Thyroid gland (tissue), 4 donors: Measurements from ENCODE around the gene KRT75. TPM values are rescaled to one million over a fixed set of nuclear protein-coding genes. Genes with fewer than 3 reads are reported as not detected.
A peak's percentile ranks its signal among the peaks of the same experiment; 100 is the strongest.

Source experiments
- DNase-seq, 2 donors: peaks; one replicate each; pipeline ENCODE4 v3.0.0-alpha.2; 2019
- H3K27ac ChIP-seq, 3 donors: fragments of 200-600 bp; sonication (generic); 1 replicate in 2 of 3; 2 replicates in 1 of 3; pipeline ENCODE4 v1.5.1; 2016 to 2019; ENCODE audit warnings: mild to moderate bottlenecking in 1 of 3, moderate library complexity in 1 of 3
- H3K27me3 ChIP-seq: fragments of 200-600 bp; sonication (generic); one replicate; pipeline ENCODE4 v1.5.1; 2019
- H3K36me3 ChIP-seq, 2 donors: fragments of 200-600 bp; sonication (generic); one replicate each; pipeline ENCODE4 v1.5.1; 2016 to 2019
- H3K4me1 ChIP-seq, 2 donors: fragments of 200-600 bp; sonication (generic); one replicate each; pipeline ENCODE4 v1.5.1; 2017 to 2019
- H3K4me3 ChIP-seq, 3 donors: fragments of 200-600 bp; sonication (generic); replicated peaks in 1 of 3; 1 replicate in 2 of 3; 2 replicates in 1 of 3; pipeline ENCODE4 v1.5.1; 2016; ENCODE audit warnings: mild to moderate bottlenecking in 1 of 3
- H3K9me3 ChIP-seq: fragments of 200-600 bp; sonication (generic); one replicate; pipeline ENCODE4 v1.5.1; 2017
- POLR2A ChIP-seq, 2 donors: fragments of 450-650 bp; IDR thresholded peaks; one replicate each; pipeline ENCODE4 v1.6.1; 2017; ENCODE audit warnings: antibody characterized with exemption in 2 of 2, mild to moderate bottlenecking in 2 of 2, moderate library complexity in 1 of 2
- WGBS, 2 donors: methylation state at CpG; one replicate each; pipeline ENCODE4 v1.1.5; 2017; 5-methylcytosine and 5-hydroxymethylcytosine counted together
- intact Hi-C: fragments of 100-400 bp; cut with DNase I; formaldehyde crosslinking; loops from one replicate; pipeline ENCODE4 v1.15.1; 2023
- total RNA-seq, 4 donors: library from RNA; depleted of rRNA; stranded (reverse); fragments of >200 nt; gene quantifications; one replicate each; pipeline ENCODE4 v1.2.3, GENCODE V29; 2016
- TF ChIP-seq, protein P1 (sequence below), 6 experiments: fragments of 200-600 bp in 3 of 6; fragments of 450-650 bp in 3 of 6; sonication (generic) in 3 of 6; IDR thresholded peaks; one replicate each; pipeline ENCODE4 v1.5.1; 2016 to 2019; ENCODE audit warnings: antibody characterized with exemption in 6 of 6, mild to moderate bottlenecking in 2 of 6, inconsistent platforms in 1 of 6, moderate library complexity in 1 of 6

KRT75 gene
- total RNA-seq, 4 donors from 2014 or later: not detected

DNA sequence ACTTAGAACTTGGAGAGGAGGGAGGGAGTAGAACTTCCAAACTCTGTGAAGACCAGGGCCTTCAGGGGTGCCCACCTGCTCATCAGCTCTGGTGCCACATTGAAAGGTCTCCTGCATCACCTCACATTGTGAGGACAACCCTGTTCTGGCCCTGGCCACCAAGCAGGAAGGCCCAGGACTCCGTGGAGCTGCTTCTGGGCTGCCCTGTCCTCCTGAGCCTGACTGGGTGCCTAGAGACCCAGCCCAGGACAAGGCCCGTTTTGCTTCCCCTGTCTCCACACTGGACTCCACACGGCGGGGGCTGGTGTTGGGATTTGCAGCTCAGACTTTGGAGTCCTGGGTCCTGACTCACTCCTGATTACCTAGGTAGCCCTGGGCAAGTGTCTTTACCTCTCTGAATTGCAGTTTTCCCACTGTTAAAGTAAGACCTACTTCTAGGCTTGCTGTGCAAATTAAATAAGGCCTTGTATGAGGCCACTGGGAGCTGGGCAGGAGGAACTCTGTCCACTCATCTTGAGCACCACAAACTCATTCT, 15.5 kb downstream of the KRT75 start:
- WGBS, 2 donors: 95 to 96% methylated on average over 3 to 4 of the region's 4 CpGs
- TF ChIP-seq, protein P1, sequence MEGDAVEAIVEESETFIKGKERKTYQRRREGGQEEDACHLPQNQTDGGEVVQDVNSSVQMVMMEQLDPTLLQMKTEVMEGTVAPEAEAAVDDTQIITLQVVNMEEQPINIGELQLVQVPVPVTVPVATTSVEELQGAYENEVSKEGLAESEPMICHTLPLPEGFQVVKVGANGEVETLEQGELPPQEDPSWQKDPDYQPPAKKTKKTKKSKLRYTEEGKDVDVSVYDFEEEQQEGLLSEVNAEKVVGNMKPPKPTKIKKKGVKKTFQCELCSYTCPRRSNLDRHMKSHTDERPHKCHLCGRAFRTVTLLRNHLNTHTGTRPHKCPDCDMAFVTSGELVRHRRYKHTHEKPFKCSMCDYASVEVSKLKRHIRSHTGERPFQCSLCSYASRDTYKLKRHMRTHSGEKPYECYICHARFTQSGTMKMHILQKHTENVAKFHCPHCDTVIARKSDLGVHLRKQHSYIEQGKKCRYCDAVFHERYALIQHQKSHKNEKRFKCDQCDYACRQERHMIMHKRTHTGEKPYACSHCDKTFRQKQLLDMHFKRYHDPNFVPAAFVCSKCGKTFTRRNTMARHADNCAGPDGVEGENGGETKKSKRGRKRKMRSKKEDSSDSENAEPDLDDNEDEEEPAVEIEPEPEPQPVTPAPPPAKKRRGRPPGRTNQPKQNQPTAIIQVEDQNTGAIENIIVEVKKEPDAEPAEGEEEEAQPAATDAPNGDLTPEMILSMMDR (IDR thresholded peaks at IDR 0.05): no peak
- no peak for TF ChIP-seq POLR2A (IDR thresholded peaks at IDR 0.05)
- Histone ChIP-seq H3K27me3 (no peaks in the 10 kb centered on the region), H3K4me3 (no peak overlapping the region), H3K27ac (no peak overlapping the region), H3K4me1 (no peaks in the 10 kb centered on the region), H3K36me3 (no peaks in the 10 kb centered on the region), H3K9me3 (no peaks in the 10 kb centered on the region)
- DNase-seq: no peak
- intact Hi-C loops: no loop called here

DNA sequence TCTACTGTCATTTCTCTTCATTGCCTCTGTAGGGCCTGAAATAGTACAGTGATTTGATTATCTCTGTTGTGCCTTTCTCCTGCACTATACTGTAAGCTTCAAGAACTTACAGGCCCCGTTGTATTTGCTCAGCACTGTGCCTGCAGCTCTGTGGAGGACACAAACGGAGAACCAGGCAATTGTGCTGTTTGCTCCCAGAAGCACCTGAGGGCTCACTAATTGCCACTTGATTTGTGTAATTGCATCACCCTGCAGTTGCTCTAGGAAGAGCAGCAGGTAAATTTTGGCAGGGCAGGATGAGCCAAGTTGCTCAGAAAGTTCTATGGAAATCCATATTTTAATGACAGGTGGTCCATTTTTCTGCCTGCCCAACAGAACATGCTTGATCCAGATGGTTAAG, 16.4 kb downstream of the KRT75 start:
- Histone ChIP-seq H3K4me1 (no peaks in the 10 kb centered on the region), H3K27me3 (no peaks in the 10 kb centered on the region), H3K27ac (no peak overlapping the region), H3K9me3 (no peaks in the 10 kb centered on the region), H3K4me3 (no peak overlapping the region), H3K36me3 (no peaks in the 10 kb centered on the region)
- TF ChIP-seq, protein P1 (IDR thresholded peaks at IDR 0.05): no peak
- no peak for TF ChIP-seq POLR2A (IDR thresholded peaks at IDR 0.05)
- intact Hi-C loops: no loop called here
- 73 to 79% methylated on average over 2 of the region's 2 CpGs for WGBS, 2 donors
- DNase-seq: no peak

DNA sequence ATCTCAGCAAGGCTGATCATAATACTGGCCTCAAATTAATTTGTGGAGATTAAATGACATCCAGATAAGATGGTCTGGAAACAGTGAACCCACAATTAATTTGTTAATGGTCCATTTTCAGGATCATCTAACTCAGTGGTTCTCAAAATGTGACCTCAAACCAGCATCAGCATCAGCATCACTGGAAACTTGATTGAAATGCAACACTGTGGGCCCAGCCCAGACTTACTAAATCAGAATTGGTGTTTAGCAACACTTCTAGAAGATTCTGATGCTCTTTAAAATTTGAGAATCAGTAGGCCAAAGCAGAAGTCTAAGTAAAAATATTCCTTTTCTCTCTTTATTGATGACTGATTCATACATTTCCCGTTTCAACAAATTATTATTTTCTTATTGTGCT, 17.4 kb downstream of the KRT75 start:
- Histone ChIP-seq H3K9me3 (no peaks in the 10 kb centered on the region), H3K27ac (peak overlapping the region in 1 of 3 donors; percentile 2), H3K4me1 (no peaks in the 10 kb centered on the region), H3K36me3 (no peaks in the 10 kb centered on the region), H3K4me3 (no peak overlapping the region), H3K27me3 (no peaks in the 10 kb centered on the region)
- no peak for TF ChIP-seq POLR2A (IDR thresholded peaks at IDR 0.05)
- TF ChIP-seq, protein P1 (IDR thresholded peaks at IDR 0.05): no peak
- no peak for DNase-seq
- WGBS, 2 donors: 67 to 81% methylated on average over 1 of the region's 1 CpG
- intact Hi-C loops: no loop called here

- no peaks in the 10 kb centered on the region for H3K9me3 ChIP-seq
- H3K27me3 ChIP-seq: no peaks in the 10 kb centered on the region
- WGBS, 2 donors: 74 to 78% methylated on average over 10 of the region's 10 CpGs
- H3K4me3 ChIP-seq: no peak overlapping the region
- no peaks in the 10 kb centered on the region for H3K4me1 ChIP-seq
- no peak overlapping the region for H3K27ac ChIP-seq
- intact Hi-C loops: no loop called here
- DNase-seq: no peak
- no peaks in the 10 kb centered on the region for H3K36me3 ChIP-seq
- TF ChIP-seq, protein P1 (IDR thresholded peaks at IDR 0.05): no peak
- no peak for TF ChIP-seq POLR2A (IDR thresholded peaks at IDR 0.05)
Observed at GRCh38 chr12:52415870-52416750, 18.1 kb downstream of the KRT75 start.

GRCh38 chr12:52414936-52415335, 19.2 kb downstream of the KRT75 start:
- no peak for DNase-seq
- no peak overlapping the region for H3K27ac ChIP-seq
- intact Hi-C loops: no loop called here
- 73% methylated on average over 3 to 5 of the region's 5 CpGs for WGBS, 2 donors
- no peak for TF ChIP-seq POLR2A (IDR thresholded peaks at IDR 0.05)
- TF ChIP-seq, protein P1 (IDR thresholded peaks at IDR 0.05): no peak
- no peak overlapping the region for H3K4me3 ChIP-seq
- no peaks in the 10 kb centered on the region for H3K4me1 ChIP-seq
- no peaks in the 10 kb centered on the region for H3K9me3 ChIP-seq
- no peaks in the 10 kb centered on the region for H3K27me3 ChIP-seq
- H3K36me3 ChIP-seq: no peaks in the 10 kb centered on the region
